ENCODE results near the gene DERL3. TPM values are rescaled to one million over a fixed set of nuclear protein-coding genes. Genes with fewer than 3 reads are reported as not detected.
A peak's percentile ranks its signal among the peaks of the same experiment; 100 is the strongest.

Gene DERL3
- total and polyA plus RNA-seq, 2 of the 13 experiments (the other 11 are each of a cell fraction or from before 2014, with no cell fraction given): not detected

- H3K27me3 ChIP-seq (ENCODE audit: control insufficient read depth in 1 of 2, insufficient read depth in 2 of 2, low read length in 2 of 2): no peaks in the 10 kb centered on the region
- in situ Hi-C loops (cut with HindIII; ENCODE audit: extremely low pct_ligation_motif_present, low pct_unique_long_range_greater_than_20kb) (loop anchor here (25.0 kb wide), 1 partner anchor 220 kb away; no protein-coding TSS in a partner anchor), intact Hi-C loops (cut with micrococcal nuclease; ENCODE audit: unreplicated experiment) (no loop called here)
- BruUV-seq (replicated peaks): no TSS peak
- CTCF ChIA-PET (ENCODE audit: low intra/inter-chr PET ratio, low total read pairs): no interaction called here
- no peak overlapping the region for H2AFZ ChIP-seq (ENCODE audit: low read length)
- no peaks in the 10 kb centered on the region for H4K20me1 ChIP-seq (ENCODE audit: insufficient read depth, low read length)
- H3K4me2 ChIP-seq (ENCODE audit: low read depth, low read length): no peak overlapping the region
- no peaks in the 10 kb centered on the region for H3K4me1 ChIP-seq (ENCODE audit: insufficient read depth, low read length)
- FAIRE-seq (no peak), ATAC-seq (no peak), DNase-seq (ENCODE audit: low spot score) (no peak)
- H3K27ac ChIP-seq (ENCODE audit: extremely low read length, insufficient read depth, low read length): no peak overlapping the region
- TF ChIP-seq THAP11 (CRISPR knock-in tag; IDR thresholded peaks at IDR 0.05) (no peak), FOXP1 (IDR thresholded peaks at IDR 0.05) (no peak), FOXP1 (CRISPR knock-in tag; IDR thresholded peaks at IDR 0.05) (no peak), ATAD3A (CRISPR knock-in tag; IDR thresholded peaks at IDR 0.05) (no peak)
- TF ChIP-seq, protein P1, sequence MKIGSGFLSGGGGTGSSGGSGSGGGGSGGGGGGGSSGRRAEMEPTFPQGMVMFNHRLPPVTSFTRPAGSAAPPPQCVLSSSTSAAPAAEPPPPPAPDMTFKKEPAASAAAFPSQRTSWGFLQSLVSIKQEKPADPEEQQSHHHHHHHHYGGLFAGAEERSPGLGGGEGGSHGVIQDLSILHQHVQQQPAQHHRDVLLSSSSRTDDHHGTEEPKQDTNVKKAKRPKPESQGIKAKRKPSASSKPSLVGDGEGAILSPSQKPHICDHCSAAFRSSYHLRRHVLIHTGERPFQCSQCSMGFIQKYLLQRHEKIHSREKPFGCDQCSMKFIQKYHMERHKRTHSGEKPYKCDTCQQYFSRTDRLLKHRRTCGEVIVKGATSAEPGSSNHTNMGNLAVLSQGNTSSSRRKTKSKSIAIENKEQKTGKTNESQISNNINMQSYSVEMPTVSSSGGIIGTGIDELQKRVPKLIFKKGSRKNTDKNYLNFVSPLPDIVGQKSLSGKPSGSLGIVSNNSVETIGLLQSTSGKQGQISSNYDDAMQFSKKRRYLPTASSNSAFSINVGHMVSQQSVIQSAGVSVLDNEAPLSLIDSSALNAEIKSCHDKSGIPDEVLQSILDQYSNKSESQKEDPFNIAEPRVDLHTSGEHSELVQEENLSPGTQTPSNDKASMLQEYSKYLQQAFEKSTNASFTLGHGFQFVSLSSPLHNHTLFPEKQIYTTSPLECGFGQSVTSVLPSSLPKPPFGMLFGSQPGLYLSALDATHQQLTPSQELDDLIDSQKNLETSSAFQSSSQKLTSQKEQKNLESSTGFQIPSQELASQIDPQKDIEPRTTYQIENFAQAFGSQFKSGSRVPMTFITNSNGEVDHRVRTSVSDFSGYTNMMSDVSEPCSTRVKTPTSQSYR (CRISPR knock-in tag; IDR thresholded peaks at IDR 0.05; ENCODE audit: borderline replicate concordance): no peak
- POLR2A ChIA-PET: no interaction called here
- WGBS (ENCODE audit: low lambda C conversion rate): 85% methylated on average over 9 of the region's 11 CpGs
- H3K79me2 ChIP-seq (ENCODE audit: insufficient read depth, low read length): no peaks in the 10 kb centered on the region
- H3K9ac ChIP-seq (ENCODE audit: insufficient read depth, low read depth, low read length): no peak overlapping the region
- no peaks in the 10 kb centered on the region for H3K9me3 ChIP-seq (ENCODE audit: low read length)
- H3K4me3 ChIP-seq (replicated peaks in 1 of 3; ENCODE audit: insufficient read depth in 1 of 3, low read depth in 2 of 3, low read length in 3 of 3): no peak overlapping the region
- H3K36me3 ChIP-seq (replicated peaks in 1 of 2; ENCODE audit: control insufficient read depth in 1 of 2, insufficient read depth in 2 of 2, low read length in 2 of 2): peaks cover 41 to 75% of the 10 kb centered on the region in 2 experiments; a peak in 4 of 5 replicates
Measured at GRCh38 chr22:23832226-23833016, 6.4 kb downstream of the DERL3 start.

DNA sequence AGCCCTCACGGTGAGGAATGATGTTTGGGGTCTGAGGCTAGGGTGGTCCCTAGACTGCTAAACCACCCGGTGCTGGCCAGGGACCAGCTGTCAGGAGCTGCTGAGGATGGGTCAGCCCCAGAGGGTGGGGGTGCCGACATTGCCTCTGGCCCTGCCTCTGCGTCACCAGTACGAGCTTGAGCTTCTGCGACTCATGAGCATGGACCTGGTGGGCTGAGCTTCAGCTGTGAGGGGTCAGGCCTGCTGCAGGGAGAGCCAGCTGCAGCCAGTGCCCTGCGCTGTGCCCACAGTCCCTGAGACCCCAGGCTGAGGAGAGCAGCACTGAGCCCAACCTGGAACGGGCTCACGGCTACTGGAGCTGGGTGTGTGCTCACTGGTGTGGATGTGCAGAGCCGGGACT is 7.0 kb downstream of the DERL3 start:
- FAIRE-seq (no peak), DNase-seq (ENCODE audit: low spot score) (no peak), ATAC-seq (no peak)
- Histone ChIP-seq H3K4me2 (ENCODE audit: low read depth, low read length) (no peak overlapping the region), H3K27me3 (ENCODE audit: control insufficient read depth in 1 of 2, insufficient read depth in 2 of 2, low read length in 2 of 2) (no peaks in the 10 kb centered on the region), H3K9me3 (ENCODE audit: low read length) (no peaks in the 10 kb centered on the region), H3K79me2 (ENCODE audit: insufficient read depth, low read length) (no peaks in the 10 kb centered on the region), H3K9ac (ENCODE audit: insufficient read depth, low read depth, low read length) (no peak overlapping the region), H3K27ac (ENCODE audit: extremely low read length, insufficient read depth, low read length) (no peak overlapping the region), H3K4me1 (ENCODE audit: insufficient read depth, low read length) (peaks cover 3% of the 10 kb centered on the region; the same call in 1 of the 2 replicates), H3K36me3 (replicated peaks in 1 of 2; ENCODE audit: control insufficient read depth in 1 of 2, insufficient read depth in 2 of 2, low read length in 2 of 2) (peaks cover 47 to 81% of the 10 kb centered on the region in 2 experiments; a peak in 4 of 5 replicates), H3K4me3 (replicated peaks in 1 of 3; ENCODE audit: insufficient read depth in 1 of 3, low read depth in 2 of 3, low read length in 3 of 3) (no peak overlapping the region), H4K20me1 (ENCODE audit: insufficient read depth, low read length) (no peaks in the 10 kb centered on the region), H2AFZ (ENCODE audit: low read length) (no peak overlapping the region)
- CTCF ChIA-PET (ENCODE audit: low intra/inter-chr PET ratio, low total read pairs): no interaction called here
- in situ Hi-C loops (cut with HindIII; ENCODE audit: extremely low pct_ligation_motif_present, low pct_unique_long_range_greater_than_20kb): loop anchor here (25.0 kb wide), 1 partner anchor 219 kb away; no protein-coding TSS in a partner anchor
- TF ChIP-seq TARDBP (CRISPR knock-in tag; IDR thresholded peaks at IDR 0.05): no peak
- no peak for TF ChIP-seq ZNF790 (CRISPR knock-in tag; IDR thresholded peaks at IDR 0.05; ENCODE audit: borderline replicate concordance)
- no peak for TF ChIP-seq ETV5 (CRISPR knock-in tag; IDR thresholded peaks at IDR 0.05; ENCODE audit: borderline replicate concordance)
- TF ChIP-seq ZNF510 (CRISPR knock-in tag; IDR thresholded peaks at IDR 0.05; ENCODE audit: low read depth): no peak
- no peak for TF ChIP-seq ZNF335 (CRISPR knock-in tag; IDR thresholded peaks at IDR 0.05)
- peak; percentile 45 for TF ChIP-seq AGO2 (optimal IDR thresholded peaks at IDR 0.05; ENCODE audit: low read depth, low read length)
- POLR2A ChIA-PET: no interaction called here
- BruUV-seq (replicated peaks): no TSS peak
- WGBS (ENCODE audit: low lambda C conversion rate): 90% methylated on average over 2 of the region's 10 CpGs
- intact Hi-C loops (cut with micrococcal nuclease; ENCODE audit: unreplicated experiment): no loop called here
